ENCODE data around the gene SMIM1.

Gene SMIM1

GRCh38 chr1:3753656-3754454 is 18.7 kb upstream of the SMIM1 start:
- TF ChIP-seq CTCF (IDR thresholded peaks at IDR 0.05; ENCODE audit: low read depth, low read length, missing control alignments): no peak
- in situ Hi-C loops (cut with HindIII; ENCODE audit: low sequenced_read_pairs): no loop called here
- DNase-seq (ENCODE audit: low read depth): no peak
- H3K4me3 ChIP-seq (ENCODE audit: low read depth, low read length): no peak overlapping the region

GRCh38 chr1:3756394-3756793 is 16.2 kb upstream of the SMIM1 start:
- in situ Hi-C loops (cut with HindIII; ENCODE audit: low sequenced_read_pairs): no loop called here
- H3K4me3 ChIP-seq (ENCODE audit: low read depth, low read length): no peak overlapping the region
- no peak for DNase-seq (ENCODE audit: low read depth)
- no peak for TF ChIP-seq CTCF (IDR thresholded peaks at IDR 0.05; ENCODE audit: low read depth, low read length, missing control alignments)

DNA sequence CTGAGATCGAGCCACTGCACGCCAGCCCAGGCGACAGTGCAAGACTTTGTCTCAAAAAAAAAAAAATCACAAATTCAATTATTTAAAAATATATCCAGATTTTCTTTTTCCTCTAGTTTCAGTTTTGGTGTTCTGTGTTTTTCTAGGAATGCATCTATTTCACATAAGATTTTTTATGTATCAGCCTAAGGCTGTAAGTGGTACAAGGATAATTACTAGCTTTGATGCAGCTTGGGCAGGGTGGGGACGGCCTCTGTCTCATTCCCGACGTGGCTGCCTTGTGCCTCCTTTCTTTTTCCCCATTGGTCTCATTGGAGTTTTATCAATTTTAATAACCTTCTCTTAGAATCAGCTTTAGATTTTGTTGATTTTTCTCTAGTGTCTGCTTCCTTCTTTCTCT is 13.4 kb upstream of the SMIM1 start:
- in situ Hi-C loops (cut with HindIII; ENCODE audit: low sequenced_read_pairs): no loop called here

GRCh38 chr1:3759796-3760195 is 12.8 kb upstream of the SMIM1 start:
- TF ChIP-seq CTCF (IDR thresholded peaks at IDR 0.05; ENCODE audit: low read depth, low read length, missing control alignments): no peak
- no peak for DNase-seq (ENCODE audit: low read depth)

More for the DNA sequence above, 13.4 kb upstream of the SMIM1 start:
- no peak overlapping the region for H3K4me3 ChIP-seq (ENCODE audit: low read depth, low read length)
- no peak for DNase-seq (ENCODE audit: low read depth)
- TF ChIP-seq CTCF (IDR thresholded peaks at IDR 0.05; ENCODE audit: low read depth, low read length, missing control alignments): no peak

GRCh38 chr1:3761296-3762010 is 11.1 kb upstream of the SMIM1 start:
- in situ Hi-C loops (cut with HindIII; ENCODE audit: low sequenced_read_pairs): no loop called here
- no peak for TF ChIP-seq CTCF (IDR thresholded peaks at IDR 0.05; ENCODE audit: low read depth, low read length, missing control alignments)
- DNase-seq (ENCODE audit: low read depth): no peak
- H3K4me3 ChIP-seq (ENCODE audit: low read depth, low read length): no peak overlapping the region

More at GRCh38 chr1:3759796-3760195, 12.8 kb upstream of the SMIM1 start:
- in situ Hi-C loops (cut with HindIII; ENCODE audit: low sequenced_read_pairs): no loop called here
- H3K4me3 ChIP-seq (ENCODE audit: low read depth, low read length): no peak overlapping the region

- in situ Hi-C loops (cut with HindIII; ENCODE audit: low sequenced_read_pairs): no loop called here
- no peak for TF ChIP-seq CTCF (IDR thresholded peaks at IDR 0.05; ENCODE audit: low read depth, low read length, missing control alignments)
- H3K4me3 ChIP-seq (ENCODE audit: low read depth, low read length): no peak overlapping the region
- DNase-seq (ENCODE audit: low read depth): no peak
Measured at GRCh38 chr1:3762151-3762872, 10.2 kb upstream of the SMIM1 start.
